Measurements from ENCODE around the gene PLXDC2.

The PLXDC2 gene

DNA sequence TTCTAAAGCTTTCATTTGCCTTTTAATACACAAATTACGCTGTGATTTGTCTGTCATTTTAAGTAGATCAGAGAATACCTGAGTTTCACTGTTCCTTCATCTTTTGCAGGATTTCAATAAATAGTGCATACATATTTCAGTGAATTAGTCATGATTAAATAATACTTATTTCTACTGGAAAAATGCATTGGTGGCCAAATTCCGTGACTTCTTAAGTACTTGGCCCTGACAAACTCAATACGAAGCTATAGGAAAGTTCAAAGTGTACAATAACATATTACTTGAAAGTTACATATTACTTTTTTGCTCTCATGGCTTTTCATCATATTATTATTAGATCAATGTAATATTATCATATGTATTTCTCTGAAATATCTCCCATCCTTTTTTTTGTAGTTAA is 16.1 kb upstream of the PLXDC2 start:
- peaks cover 4% of the 10 kb centered on the region for H3K9me3 Mint-ChIP-seq
- no peaks in the 10 kb centered on the region for H3K4me1 Mint-ChIP-seq (ENCODE audit: low read depth)
- no peaks in the 10 kb centered on the region for H3K27me3 Mint-ChIP-seq
- H3K36me3 Mint-ChIP-seq (ENCODE audit: low read depth): no peaks in the 10 kb centered on the region
- no peak overlapping the region for H3K27ac Mint-ChIP-seq
- no peak overlapping the region for H3K4me3 Mint-ChIP-seq

DNA sequence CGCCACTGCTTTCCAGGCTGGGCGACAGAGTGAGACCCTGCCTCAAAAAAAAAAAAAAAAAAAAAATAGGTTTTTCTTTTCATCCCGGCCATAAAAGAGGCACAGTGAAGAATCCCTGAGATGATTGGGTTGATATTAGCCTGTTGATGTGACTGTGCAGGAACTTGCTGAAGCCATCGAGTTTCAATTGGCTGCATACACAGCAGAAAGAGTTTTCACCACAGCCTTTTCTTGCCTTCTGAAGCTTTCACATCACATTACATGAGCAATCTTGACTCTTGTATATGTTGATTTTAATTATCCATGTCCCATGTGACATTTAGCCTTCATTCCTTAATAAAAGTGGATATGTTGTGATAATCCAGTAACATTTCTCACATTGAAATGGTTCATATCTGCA is 14.9 kb upstream of the PLXDC2 start:
- H3K27ac Mint-ChIP-seq: no peak overlapping the region
- H3K36me3 Mint-ChIP-seq (ENCODE audit: low read depth): no peaks in the 10 kb centered on the region
- no peaks in the 10 kb centered on the region for H3K4me1 Mint-ChIP-seq (ENCODE audit: low read depth)
- no peak overlapping the region for H3K4me3 Mint-ChIP-seq
- no peaks in the 10 kb centered on the region for H3K27me3 Mint-ChIP-seq
- H3K9me3 Mint-ChIP-seq: peaks cover 4% of the 10 kb centered on the region

DNA sequence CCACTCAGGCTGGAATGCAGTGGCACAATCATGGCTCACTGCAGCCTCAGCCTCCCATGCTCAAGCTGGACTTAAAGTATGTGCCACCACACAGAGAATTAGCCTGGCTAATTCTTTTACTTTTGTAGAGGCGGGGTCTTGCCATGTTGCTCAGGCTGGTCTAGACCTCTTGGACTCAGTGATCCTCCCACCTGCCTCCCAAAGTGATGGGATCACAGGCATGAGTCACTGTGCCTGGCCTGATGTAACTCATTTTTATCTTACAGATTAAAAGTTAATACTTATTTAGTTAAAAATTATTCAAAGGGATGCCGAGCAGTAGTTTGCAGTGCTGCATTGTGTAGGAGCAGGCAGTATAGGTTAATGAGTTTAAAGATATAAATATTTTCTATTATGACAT is 12.6 kb upstream of the PLXDC2 start:
- H3K27me3 Mint-ChIP-seq: no peaks in the 10 kb centered on the region
- H3K4me3 Mint-ChIP-seq: no peak overlapping the region
- H3K27ac Mint-ChIP-seq: no peak overlapping the region
- H3K4me1 Mint-ChIP-seq (ENCODE audit: low read depth): no peaks in the 10 kb centered on the region
- H3K36me3 Mint-ChIP-seq (ENCODE audit: low read depth): no peaks in the 10 kb centered on the region
- H3K9me3 Mint-ChIP-seq: peaks cover 4% of the 10 kb centered on the region

DNA sequence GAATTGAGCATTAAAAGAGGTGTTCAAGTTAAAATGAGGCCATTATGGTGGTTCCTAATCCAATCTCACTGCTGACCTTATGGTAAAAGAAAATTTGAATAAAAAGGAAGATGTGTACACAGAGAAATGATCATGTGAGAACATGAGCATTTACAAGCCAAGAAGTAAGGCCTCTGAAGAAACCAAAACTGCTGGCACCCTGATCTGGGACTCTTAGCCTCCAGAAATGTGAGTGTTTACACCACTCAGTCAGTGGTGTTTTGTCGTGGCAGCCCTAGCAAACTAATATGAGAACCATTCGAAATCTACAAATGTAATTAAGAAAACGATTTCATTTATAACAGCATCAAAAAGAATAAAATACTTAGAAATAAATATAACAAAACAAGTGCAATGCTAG is 6.8 kb upstream of the PLXDC2 start:
- Mint-ChIP-seq H3K36me3 (ENCODE audit: low read depth) (no peaks in the 10 kb centered on the region), H3K27me3 (peaks cover 28% of the 10 kb centered on the region), H3K27ac (no peak overlapping the region), H3K4me3 (no peak overlapping the region), H3K4me1 (ENCODE audit: low read depth) (peaks cover 2% of the 10 kb centered on the region), H3K9me3 (no peaks in the 10 kb centered on the region)

GRCh38 chr10:19811540-19811939 is 4.7 kb upstream of the PLXDC2 start:
- Mint-ChIP-seq H3K36me3 (ENCODE audit: low read depth) (no peaks in the 10 kb centered on the region), H3K9me3 (no peaks in the 10 kb centered on the region), H3K4me1 (ENCODE audit: low read depth) (peaks cover 10% of the 10 kb centered on the region), H3K27me3 (peaks cover 36% of the 10 kb centered on the region), H3K4me3 (no peak overlapping the region), H3K27ac (no peak overlapping the region)

DNA sequence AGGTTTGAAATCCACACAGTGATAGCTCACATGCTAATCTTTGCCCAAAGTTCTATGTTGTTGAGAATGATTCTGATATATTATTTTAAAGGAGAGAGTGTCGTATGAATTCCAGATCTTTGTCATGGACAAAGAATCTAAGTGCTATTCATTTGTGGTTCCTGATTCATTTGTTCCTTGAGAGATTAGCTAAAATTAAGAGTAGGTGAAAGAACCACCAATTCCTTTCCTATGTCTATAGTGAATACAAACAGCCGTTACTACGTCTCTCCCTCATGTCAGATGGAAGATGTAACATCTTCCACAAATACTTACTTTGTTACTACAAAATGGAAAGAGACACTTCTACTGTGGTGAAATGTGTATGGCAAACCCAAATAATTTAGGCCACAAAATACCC is 3.3 kb upstream of the PLXDC2 start:
- H3K36me3 Mint-ChIP-seq (ENCODE audit: low read depth): no peaks in the 10 kb centered on the region
- peaks cover 16% of the 10 kb centered on the region for H3K4me1 Mint-ChIP-seq (ENCODE audit: low read depth)
- no peak overlapping the region for H3K4me3 Mint-ChIP-seq
- H3K27me3 Mint-ChIP-seq: peaks cover 48% of the 10 kb centered on the region
- H3K9me3 Mint-ChIP-seq: no peaks in the 10 kb centered on the region
- no peak overlapping the region for H3K27ac Mint-ChIP-seq

- no peak overlapping the region for H3K27ac Mint-ChIP-seq
- H3K27me3 Mint-ChIP-seq: peaks cover 55% of the 10 kb centered on the region
- H3K9me3 Mint-ChIP-seq: no peaks in the 10 kb centered on the region
- H3K36me3 Mint-ChIP-seq (ENCODE audit: low read depth): no peaks in the 10 kb centered on the region
- peaks cover 21% of the 10 kb centered on the region for H3K4me1 Mint-ChIP-seq (ENCODE audit: low read depth)
- no peak overlapping the region for H3K4me3 Mint-ChIP-seq
Observed at GRCh38 chr10:19815036-19815730, 1.0 kb upstream of the PLXDC2 start.

GRCh38 chr10:19815731-19816410 is 361 bp upstream of the PLXDC2 start:
- no peak overlapping the region for H3K27ac Mint-ChIP-seq

DNA sequence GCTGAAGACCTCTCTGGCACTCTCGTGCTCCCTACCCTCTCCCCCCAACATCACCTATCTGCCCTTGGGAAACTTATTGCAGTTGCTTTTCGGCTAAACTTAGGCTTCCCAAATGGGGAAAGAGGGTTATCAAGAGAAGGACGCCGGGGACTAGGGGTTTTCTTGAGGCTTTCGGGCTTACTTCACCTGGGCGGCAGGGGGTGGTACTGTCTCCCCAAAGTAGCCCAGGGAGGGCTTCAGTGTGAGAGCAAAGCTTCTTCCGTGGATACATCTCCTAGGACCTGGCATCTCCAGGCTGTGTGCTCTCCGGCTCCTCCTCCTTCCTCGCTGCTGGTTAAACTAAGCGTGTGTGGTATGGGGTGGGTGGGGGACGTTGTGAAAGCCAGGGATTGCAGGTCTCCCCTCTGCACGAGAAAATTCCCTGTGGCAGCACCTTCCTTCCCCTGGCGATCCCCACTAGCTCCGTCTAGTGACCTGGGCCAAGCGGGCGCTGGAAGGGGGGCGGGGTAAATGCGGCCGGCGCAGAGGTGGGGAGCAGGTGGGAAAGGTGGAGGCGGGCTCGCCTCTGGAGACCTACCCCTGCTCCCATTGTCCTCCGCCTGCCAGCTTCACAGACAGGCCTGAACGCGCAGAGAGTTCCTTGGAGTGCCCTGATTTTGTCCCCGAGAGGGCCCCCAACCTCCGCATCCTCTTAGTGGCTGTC is 1.1 kb downstream of the PLXDC2 start:
- H3K27me3 Mint-ChIP-seq: peaks cover 46% of the 10 kb centered on the region
- peak overlapping the region; percentile 63 for H3K4me3 Mint-ChIP-seq
- H3K4me1 Mint-ChIP-seq (ENCODE audit: low read depth): peaks cover 21% of the 10 kb centered on the region
- no peaks in the 10 kb centered on the region for H3K36me3 Mint-ChIP-seq (ENCODE audit: low read depth)
- no peaks in the 10 kb centered on the region for H3K9me3 Mint-ChIP-seq
- H3K27ac Mint-ChIP-seq: no peak overlapping the region

More at GRCh38 chr10:19815731-19816410, 361 bp upstream of the PLXDC2 start:
- Mint-ChIP-seq H3K36me3 (ENCODE audit: low read depth) (no peaks in the 10 kb centered on the region), H3K27me3 (peaks cover 52% of the 10 kb centered on the region), H3K9me3 (no peaks in the 10 kb centered on the region), H3K4me1 (ENCODE audit: low read depth) (peaks cover 21% of the 10 kb centered on the region), H3K4me3 (peak overlapping the region; percentile 63)

GRCh38 chr10:19818876-19819275 is 2.6 kb downstream of the PLXDC2 start:
- Mint-ChIP-seq H3K36me3 (ENCODE audit: low read depth) (no peaks in the 10 kb centered on the region), H3K4me1 (ENCODE audit: low read depth) (peaks cover 21% of the 10 kb centered on the region), H3K4me3 (no peak overlapping the region), H3K27me3 (peaks cover 34% of the 10 kb centered on the region), H3K27ac (no peak overlapping the region), H3K9me3 (no peaks in the 10 kb centered on the region)

GRCh38 chr10:19819419-19820033 is 3.3 kb downstream of the PLXDC2 start:
- Mint-ChIP-seq H3K27me3 (peaks cover 27% of the 10 kb centered on the region), H3K9me3 (no peaks in the 10 kb centered on the region), H3K27ac (no peak overlapping the region), H3K36me3 (ENCODE audit: low read depth) (no peaks in the 10 kb centered on the region), H3K4me1 (ENCODE audit: low read depth) (peaks cover 18% of the 10 kb centered on the region), H3K4me3 (no peak overlapping the region)

DNA sequence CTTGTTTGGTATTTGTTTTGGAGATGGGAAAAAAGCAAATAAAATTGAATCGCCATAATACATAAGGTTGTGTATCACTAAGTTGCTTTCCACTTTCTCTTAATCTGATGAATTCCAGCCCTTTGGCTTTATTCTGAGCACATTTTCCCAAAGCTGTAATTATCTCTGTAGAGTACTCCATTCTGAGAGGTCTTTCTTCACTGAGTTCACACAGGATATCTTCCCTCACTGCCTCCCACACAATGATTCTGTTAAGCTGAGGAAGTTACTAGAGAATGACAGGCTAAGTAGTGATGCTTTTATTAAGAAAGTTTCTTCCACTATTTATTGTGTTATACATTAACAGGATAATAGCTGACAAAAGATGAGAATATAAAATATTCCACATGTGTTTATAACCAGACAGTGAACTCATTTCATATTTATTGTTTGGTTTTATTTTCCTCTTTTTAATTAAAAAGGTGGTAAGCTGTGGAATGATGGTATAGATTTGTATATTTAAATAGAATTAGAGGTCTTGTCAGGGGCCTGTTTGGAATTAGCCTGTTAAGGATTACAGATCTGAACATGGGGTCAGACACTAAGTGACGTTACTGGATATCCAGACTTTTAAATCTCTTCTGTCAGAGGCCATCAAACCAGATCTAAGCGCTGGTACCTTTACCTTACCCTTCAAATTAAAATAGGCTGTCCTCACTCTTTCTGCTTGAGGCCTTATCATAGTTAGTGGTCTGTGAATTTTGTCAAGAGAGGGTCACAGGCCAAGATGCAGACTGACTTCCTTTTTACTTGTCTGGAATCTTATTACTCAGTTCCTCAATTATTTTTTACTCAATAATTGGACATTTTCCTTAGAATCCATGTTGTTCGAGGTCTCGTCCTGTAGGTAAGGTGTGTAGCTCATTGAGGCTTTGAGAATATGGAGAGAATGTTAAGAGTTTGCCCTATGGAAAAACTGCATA is 8.4 kb downstream of the PLXDC2 start:
- H3K27ac Mint-ChIP-seq: no peak overlapping the region
- H3K4me3 Mint-ChIP-seq: no peak overlapping the region
- no peaks in the 10 kb centered on the region for H3K4me1 Mint-ChIP-seq (ENCODE audit: low read depth)
- H3K27me3 Mint-ChIP-seq: no peaks in the 10 kb centered on the region
- no peaks in the 10 kb centered on the region for H3K36me3 Mint-ChIP-seq (ENCODE audit: low read depth)
- H3K9me3 Mint-ChIP-seq: no peaks in the 10 kb centered on the region

- H3K27me3 Mint-ChIP-seq: no peaks in the 10 kb centered on the region
- no peaks in the 10 kb centered on the region for H3K9me3 Mint-ChIP-seq
- H3K4me1 Mint-ChIP-seq (ENCODE audit: low read depth): no peaks in the 10 kb centered on the region
- no peak overlapping the region for H3K27ac Mint-ChIP-seq
- no peak overlapping the region for H3K4me3 Mint-ChIP-seq
- H3K36me3 Mint-ChIP-seq (ENCODE audit: low read depth): no peaks in the 10 kb centered on the region
Observed at GRCh38 chr10:19825700-19826099, 9.5 kb downstream of the PLXDC2 start.

- peaks cover 3% of the 10 kb centered on the region for H3K9me3 Mint-ChIP-seq
- no peak overlapping the region for H3K27ac Mint-ChIP-seq
- no peak overlapping the region for H3K4me3 Mint-ChIP-seq
- no peaks in the 10 kb centered on the region for H3K27me3 Mint-ChIP-seq
- H3K4me1 Mint-ChIP-seq (ENCODE audit: low read depth): no peaks in the 10 kb centered on the region
- H3K36me3 Mint-ChIP-seq (ENCODE audit: low read depth): no peaks in the 10 kb centered on the region
Observed at GRCh38 chr10:19826712-19827111, 10.5 kb downstream of the PLXDC2 start.
